HepG2 (cell line): Measurements from ENCODE around the gene PPP1R18. TPM values are rescaled to one million over a fixed set of nuclear protein-coding genes. Genes with fewer than 3 reads are reported as not detected.

Experiments used
- CBX2 ChIP-seq, 2 experiments: fragments of 200-600 bp in 1 of 2; sonication (generic); formaldehyde crosslinking in 1 of 2; IDR thresholded peaks; 2 replicates each; pipeline versions ENCODE4 v1.7.0 to v1.8.1; 2018 to 2022; ENCODE audit warnings: low read depth in 2 of 2, low read length in 1 of 2, mild to moderate bottlenecking in 1 of 2, missing genetic modification reagents in 1 of 2
- CENPT ChIP-seq: sonication (generic); formaldehyde crosslinking; IDR thresholded peaks from 2 replicates; pipeline ENCODE4 v1.8.0; 2022; ENCODE audit warnings: low read depth, mild to moderate bottlenecking, moderate library complexity, missing genetic modification reagents
- DBP ChIP-seq: sonication (generic); formaldehyde crosslinking; IDR thresholded peaks from 2 replicates; pipeline ENCODE4 v1.4.0; 2020; ENCODE audit warnings: missing genetic modification reagents; ENCODE audit errors: not compliant biosample characterization
- E2F5 ChIP-seq: sonication (generic); formaldehyde crosslinking; conservative IDR thresholded peaks from 2 replicates; pipeline ENCODE4 v1.4.0; 2020; ENCODE audit warnings: missing genetic modification reagents
- IKZF4 ChIP-seq: sonication (generic); formaldehyde crosslinking; IDR thresholded peaks from 2 replicates; pipeline ENCODE4 v1.5.1; 2020; ENCODE audit warnings: borderline replicate concordance, mild to moderate bottlenecking, low read depth, missing genetic modification reagents; ENCODE audit errors: not compliant biosample characterization
- IKZF5 ChIP-seq: IDR thresholded peaks from 2 replicates; pipeline ENCODE4 v1.6.1; 2018; ENCODE audit warnings: missing genetic modification reagents, mild to moderate bottlenecking, missing compliant biosample characterization
- KAT2B ChIP-seq: fragments of 150-350 bp; IDR thresholded peaks from 2 replicates; pipeline ENCODE4 v1.6.1; 2014; ENCODE audit warnings: low read depth, low read length, borderline replicate concordance
- KDM5B ChIP-seq: sonication (generic); formaldehyde crosslinking; IDR thresholded peaks from 2 replicates; pipeline ENCODE4 v1.4.0; 2020; ENCODE audit warnings: missing genetic modification reagents, mild to moderate bottlenecking, borderline replicate concordance
- KMT2A ChIP-seq: sonication (generic); formaldehyde crosslinking; IDR thresholded peaks from 2 replicates; pipeline ENCODE4 v1.4.0; 2020; ENCODE audit warnings: missing genetic modification reagents
- NCOA2 ChIP-seq: sonication (generic); formaldehyde crosslinking; IDR thresholded peaks from 2 replicates; pipeline ENCODE4 v1.8.0; 2022; ENCODE audit warnings: inconsistent platforms
- NFAT5 ChIP-seq: sonication (generic); formaldehyde crosslinking; IDR thresholded peaks from 2 replicates; pipeline ENCODE4 v1.4.0; 2020; ENCODE audit warnings: missing genetic modification reagents
- NR3C1 ChIP-seq: sonication (generic); formaldehyde crosslinking; IDR thresholded peaks from 2 replicates; pipeline ENCODE4 v1.4.0; 2020; ENCODE audit warnings: missing genetic modification reagents
- SIN3B ChIP-seq: fragments of 150-350 bp; IDR thresholded peaks from 2 replicates; pipeline ENCODE4 v1.6.1; 2014; ENCODE audit warnings: low read length
- SNAI1 ChIP-seq: sonication (generic); formaldehyde crosslinking; IDR thresholded peaks from 2 replicates; pipeline ENCODE4 v1.5.0; 2020; ENCODE audit warnings: mild to moderate bottlenecking, missing genetic modification reagents, borderline replicate concordance
- SRY ChIP-seq: sonication (generic); formaldehyde crosslinking; IDR thresholded peaks from 2 replicates; pipeline ENCODE4 v1.8.0; 2022; ENCODE audit warnings: mild to moderate bottlenecking, missing genetic modification reagents
- TAF1 ChIP-seq: sonication (generic); formaldehyde crosslinking; IDR thresholded peaks from 2 replicates; pipeline ENCODE4 v1.4.0; 2020; ENCODE audit warnings: missing genetic modification reagents
- ZBTB42 ChIP-seq: sonication (generic); formaldehyde crosslinking; IDR thresholded peaks from 2 replicates; pipeline ENCODE4 v1.5.0; 2020; ENCODE audit warnings: mild to moderate bottlenecking, missing genetic modification reagents
- ZFP82 ChIP-seq: sonication (generic); formaldehyde crosslinking; IDR thresholded peaks from 2 replicates; pipeline ENCODE4 v1.5.1; 2020; ENCODE audit warnings: mild to moderate bottlenecking, missing genetic modification reagents, borderline replicate concordance
- ZNF274 ChIP-seq: sonication (generic); formaldehyde crosslinking; IDR thresholded peaks from 2 replicates; pipeline ENCODE4 v1.5.1; 2020; ENCODE audit warnings: mild to moderate bottlenecking, missing genetic modification reagents
- ZNF780A ChIP-seq: sonication (generic); formaldehyde crosslinking; IDR thresholded peaks from 2 replicates; pipeline ENCODE4 v1.8.0; 2022; ENCODE audit warnings: mild to moderate bottlenecking, missing genetic modification reagents, moderate library complexity
- ZNF839 ChIP-seq: sonication (generic); formaldehyde crosslinking; IDR thresholded peaks from 2 replicates; pipeline ENCODE4 v1.4.0; 2020; ENCODE audit warnings: missing genetic modification reagents, mild to moderate bottlenecking, borderline replicate concordance
- polyA plus RNA-seq, 8 experiments: library from polyadenylated mRNA; depleted of rRNA in 3 of 8; stranded (reverse) in 7 of 8; unstranded in 1 of 8; fragments of >200 nt; fragmentation: Illumina TruSeq in 4 of 8; extraction: Trizol in 4 of 8; gene quantifications; 2 replicates each; pipeline versions ENCODE4 v1.2.1 to v1.2.3, GENCODE V29; 2011 to 2016; ENCODE audit warnings: low read depth in 4 of 8, missing spikeins in 1 of 8, mixed read lengths in 1 of 8; ENCODE audit not compliant: insufficient read depth in 1 of 8
- total RNA-seq, 5 experiments: library from RNA; depleted of rRNA; stranded (reverse); fragments of >200 nt; fragmentation: Illumina TruSeq; extraction: Trizol; gene quantifications; 2 replicates each; pipeline ENCODE4 v1.2.3, GENCODE V29; 2016; ENCODE audit warnings: low read depth in 1 of 5

Gene PPP1R18
- total and polyA plus RNA-seq, 2 of the 13 experiments (the other 11 are each of a cell fraction or from before 2014, with no cell fraction given): 4.9 to 9.2 TPM

- TF ChIP-seq KDM5B (CRISPR knock-in tag) (peak; percentile 74; the same call in 1 of the 2 replicates), NCOA2 (CRISPR knock-in tag) (peak; percentile 64), ZNF780A (CRISPR knock-in tag) (0 out of 2 replicates have a peak, but pooled peaks have one; percentile 9), CENPT (CRISPR knock-in tag) (0 out of 2 replicates have a peak, but pooled peaks have one; percentile 57), SRY (peak; percentile 54; the same call in 1 of the 2 replicates), ZNF274 (peak; percentile 93; the same call in 1 of the 2 replicates), DBP (CRISPR knock-in tag) (no peak), KMT2A (CRISPR knock-in tag) (peak; percentile 94; the same call in 1 of the 2 replicates), E2F5 (no peak), TAF1 (peak; percentile 85), ZFP82 (CRISPR knock-in tag) (peak; percentile 96; the same call in 1 of the 2 replicates), NR3C1 (no peak), ZBTB42 (CRISPR knock-in tag) (peak; percentile 80; the same call in 1 of the 2 replicates), CBX2 (IDR thresholded peaks at IDR 0.05; ENCODE audit: low read depth, low read length) (no peak), CBX2 (CRISPR knock-in tag; IDR thresholded peaks at IDR 0.05; ENCODE audit: low read depth) (no peak), SIN3B (0 out of 2 replicates have a peak, but pooled peaks have one; percentile 58), KAT2B (no peak), SNAI1 (CRISPR knock-in tag) (no peak), IKZF5 (CRISPR knock-in tag) (peak; percentile 93), ZNF839 (peak; percentile 97), IKZF4 (CRISPR knock-in tag) (peak; percentile 72), NFAT5 (CRISPR knock-in tag) (no peak)
Observed at GRCh38 chr6:30672445-30673253, 13.8 kb downstream of the PPP1R18 start, which contains the start of gene DHX16 (continued).
